UCSD-AML1 (cell line): Measurements from ENCODE around the gene TCTN2.

Experiments
- DNase-seq: peaks from one replicate; lab custom pipeline; 2025; ENCODE audit not compliant: unreplicated experiment; lab: John Stamatoyannopoulos, UW

The TCTN2 gene

GRCh38 chr12:123683964-123684363 is 13.1 kb downstream of the TCTN2 start:
- no peak for DNase-seq

GRCh38 chr12:123686636-123687190 is 15.8 kb downstream of the TCTN2 start:
- no peak for DNase-seq

- no peak for DNase-seq
Observed at GRCh38 chr12:123690191-123690840, 19.4 kb downstream of the TCTN2 start.

- DNase-seq = no peak
Observed at GRCh38 chr12:123696207-123696606, 25.3 kb downstream of the TCTN2 start.

- no peak for DNase-seq
Observed at GRCh38 chr12:123696646-123697045, 25.7 kb downstream of the TCTN2 start.

- DNase-seq = no peak
Observed at GRCh38 chr12:123705935-123706334, 35.0 kb downstream of the TCTN2 start.

- DNase-seq = no peak
Observed at GRCh38 chr12:123707466-123707865, 36.6 kb downstream of the TCTN2 start.

GRCh38 chr12:123712780-123713319 is 41.9 kb downstream of the TCTN2 start:
- DNase-seq = peak; percentile 30

- DNase-seq = peak; percentile 23
Observed at GRCh38 chr12:123713398-123713797, 42.5 kb downstream of the TCTN2 start.

- peak; percentile 29 for DNase-seq
Observed at GRCh38 chr12:123713823-123714585, 43.1 kb downstream of the TCTN2 start.

- DNase-seq = no peak
Observed at GRCh38 chr12:123715195-123715594, 44.3 kb downstream of the TCTN2 start.

- no peak for DNase-seq
Observed at GRCh38 chr12:123717350-123717749, 46.4 kb downstream of the TCTN2 start.

GRCh38 chr12:123720141-123720814 is 49.4 kb downstream of the TCTN2 start:
- DNase-seq = no peak

GRCh38 chr12:123721245-123721644 is 50.3 kb downstream of the TCTN2 start:
- DNase-seq = no peak

- DNase-seq = no peak
Observed at GRCh38 chr12:123723011-123723410, 52.1 kb downstream of the TCTN2 start.

- DNase-seq = no peak
Observed at GRCh38 chr12:123723765-123724164, 52.9 kb downstream of the TCTN2 start.

- DNase-seq = no peak
Observed at GRCh38 chr12:123726244-123726643, 55.3 kb downstream of the TCTN2 start.

GRCh38 chr12:123726962-123727361 is 56.0 kb downstream of the TCTN2 start:
- DNase-seq = no peak

GRCh38 chr12:123727878-123728277 is 57.0 kb downstream of the TCTN2 start:
- DNase-seq = no peak

- DNase-seq = no peak
Observed at GRCh38 chr12:123731596-123731995, 60.7 kb downstream of the TCTN2 start.

GRCh38 chr12:123732251-123732650 is 61.3 kb downstream of the TCTN2 start:
- DNase-seq = no peak
